Measurements from ENCODE around the gene UCN.
"Not testable (repeated sequence)": the region's sequence is repeated elsewhere in the genome, so short reads cannot be mapped to it uniquely, and the experiment has no call there.

Gene UCN

DNA sequence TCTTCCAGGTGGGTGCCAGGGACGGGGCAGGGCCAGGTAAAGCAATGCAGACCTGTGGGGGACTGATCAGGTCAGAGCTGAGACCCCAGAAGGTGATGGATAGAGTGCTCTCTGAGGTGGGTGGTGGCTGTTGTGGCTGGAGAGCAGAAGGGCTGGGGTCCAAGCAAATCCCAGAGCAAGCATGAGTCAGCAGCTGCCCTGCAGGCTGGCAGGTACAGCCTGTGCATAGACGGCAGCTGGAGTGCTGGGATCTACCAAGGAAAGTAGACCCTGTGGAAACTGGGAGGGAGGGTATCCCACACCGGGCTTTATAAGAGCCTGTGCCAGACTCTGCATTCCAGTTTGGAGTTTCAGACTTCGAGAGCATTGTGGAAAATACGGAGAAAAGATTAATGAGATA, 25.4 kb downstream of the UCN start:
- DNase-seq (ENCODE audit: low read depth), result no peak

DNA sequence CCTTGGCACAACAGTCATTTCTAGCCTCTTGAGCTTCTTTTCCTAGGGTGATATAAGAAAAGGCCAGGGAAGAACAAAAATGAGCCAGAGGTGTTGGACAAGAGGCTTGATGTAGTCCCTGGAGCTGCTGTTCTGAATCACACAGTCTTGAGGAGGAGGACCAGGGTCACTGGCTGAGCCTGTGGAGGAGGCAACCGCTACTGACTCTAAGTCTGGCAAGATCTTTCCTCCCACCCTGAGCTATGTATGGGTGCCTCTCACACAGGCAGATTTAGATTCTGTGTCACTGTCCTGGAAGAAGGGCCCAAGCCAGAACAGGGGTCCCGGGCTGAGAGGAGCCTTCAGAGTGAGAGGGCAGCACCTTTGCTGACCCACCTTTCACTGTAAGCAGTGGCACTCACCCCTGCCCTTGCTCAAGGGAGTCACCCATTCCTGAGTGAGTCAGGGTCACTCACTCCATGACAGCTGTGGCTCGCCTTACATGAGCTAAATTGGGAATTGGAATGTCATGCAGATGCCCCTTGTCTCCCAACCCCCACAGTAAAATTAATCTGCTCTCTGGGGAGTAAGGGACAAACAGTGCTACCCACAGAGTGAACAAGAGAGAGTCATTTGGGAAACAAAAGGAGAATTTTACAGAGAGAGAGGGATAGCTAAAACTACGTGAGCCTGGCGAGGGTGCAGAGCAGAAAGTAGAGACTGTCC, 26.2 kb downstream of the UCN start, which contains the start of gene TRIM54:
TRIM54 (plus strand) TSS at position 575 of the 705 bp plus-strand sequence. CDS start 303 bp downstream, outside the sequence.
- DNase-seq (ENCODE audit: low read depth), result no peak

DNA sequence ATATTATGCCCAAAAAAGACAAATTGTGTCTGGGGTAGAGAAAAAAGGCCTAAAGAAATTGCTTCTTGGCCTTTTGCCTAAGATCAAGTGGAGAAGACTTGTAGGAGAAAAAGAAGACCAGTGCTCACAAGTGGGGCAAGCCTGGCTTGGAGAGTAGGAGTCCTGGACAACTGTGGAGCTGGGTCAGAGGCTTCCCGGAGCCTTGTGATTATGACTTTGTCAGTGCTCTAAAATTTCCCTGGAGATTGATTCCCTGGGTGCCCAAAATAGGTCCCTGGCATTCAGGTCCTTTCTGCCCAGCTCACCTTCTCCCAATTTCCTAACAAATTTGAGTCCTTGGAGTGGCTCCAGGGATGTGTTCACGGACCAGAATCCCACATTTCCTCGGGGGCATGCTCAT, 26.8 kb downstream of the UCN start:
- DNase-seq (ENCODE audit: low read depth), result no peak

DNA sequence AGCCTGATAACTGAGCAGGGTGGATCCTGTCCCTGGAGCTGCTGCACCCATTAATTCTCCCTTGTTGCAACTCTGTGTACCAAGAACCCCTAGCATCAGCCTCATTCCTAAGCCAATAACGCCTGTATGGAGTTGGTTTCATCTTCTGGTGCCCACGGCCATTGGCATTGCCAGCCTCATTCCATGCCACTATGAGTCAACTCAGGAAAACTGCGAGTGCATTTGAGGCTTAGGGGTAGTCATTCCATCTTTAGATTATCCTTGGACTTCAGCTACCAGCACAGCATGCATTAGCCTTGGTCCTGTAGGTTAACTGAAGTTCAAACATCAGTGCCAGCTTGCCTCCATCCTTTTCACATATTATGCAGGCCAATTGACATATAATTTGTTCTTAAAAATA, 27.4 kb downstream of the UCN start:
- no peak for DNase-seq (ENCODE audit: low read depth)

DNA sequence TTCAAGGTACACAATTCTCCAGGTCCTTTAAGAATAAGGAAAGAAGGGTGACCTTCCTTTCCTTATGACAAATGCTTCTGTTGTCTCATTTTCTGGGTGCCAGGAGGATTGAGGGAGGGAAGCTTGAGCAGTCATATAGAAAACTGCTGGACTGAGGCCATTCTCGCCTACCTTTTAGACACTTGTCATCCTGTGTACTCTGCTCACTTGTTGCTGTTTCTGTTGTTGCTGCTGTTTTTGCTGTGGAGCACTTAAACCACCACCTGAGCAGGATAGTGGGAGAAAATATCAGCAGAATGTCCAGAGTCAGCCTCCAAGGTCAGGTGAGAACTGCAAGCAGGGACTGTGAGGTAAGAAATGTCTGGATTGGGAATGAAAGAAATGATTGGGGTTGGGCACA, 30.2 kb downstream of the UCN start:
- DNase-seq (ENCODE audit: low read depth), result no peak

DNA sequence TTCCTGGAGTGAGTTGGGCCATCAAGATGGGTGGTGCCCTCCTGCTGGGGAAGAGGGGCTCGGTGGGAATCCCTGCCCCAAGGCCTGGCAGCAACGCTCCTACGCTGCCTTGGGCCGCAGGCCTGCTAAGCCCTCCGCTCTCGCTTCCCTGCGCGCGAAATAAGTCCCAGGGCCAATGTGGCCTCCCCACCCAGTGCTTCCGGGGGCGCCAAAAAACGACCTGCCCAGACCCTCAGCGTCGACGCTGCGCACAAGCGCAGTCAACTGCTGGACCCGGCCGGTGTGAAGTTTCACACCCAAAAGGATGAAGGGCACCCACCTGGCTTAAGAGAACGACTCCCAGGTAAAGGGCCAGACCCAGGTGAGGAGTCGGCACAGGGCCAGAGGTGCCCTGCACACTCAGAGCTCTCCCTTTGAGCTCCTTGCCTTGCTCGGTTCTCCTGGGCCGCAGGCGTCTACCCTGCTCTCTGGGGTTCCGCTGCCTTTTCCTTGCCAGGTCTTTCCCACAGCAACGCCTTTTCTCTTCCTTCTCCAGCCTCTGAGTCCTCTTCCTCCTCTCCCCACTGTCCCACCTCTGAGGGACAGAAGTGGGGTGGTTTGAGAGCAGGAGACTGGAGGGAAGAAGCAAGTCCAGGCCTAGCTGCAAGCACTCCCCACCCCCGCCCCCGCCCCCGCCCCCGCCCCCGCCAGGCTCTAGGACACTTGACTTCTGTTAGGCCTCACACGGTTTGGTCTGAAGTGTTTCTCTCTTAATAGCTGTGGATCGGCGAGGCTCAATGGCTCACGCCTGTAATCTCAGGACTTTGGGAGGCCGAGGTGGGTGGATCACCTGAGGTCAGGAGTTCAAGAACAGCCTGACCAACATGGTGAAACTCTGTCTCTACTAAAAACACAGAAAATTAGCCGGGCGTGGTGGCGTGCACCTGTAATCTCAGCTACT, 32.8 kb downstream of the UCN start, which contains the start of gene DNAJC5G:
DNAJC5G (plus strand) TSS at position 223 of the 940 bp plus-strand sequence. CDS start 1,296 bp downstream, outside the sequence.
- DNase-seq (ENCODE audit: low read depth), result no peak

DNA sequence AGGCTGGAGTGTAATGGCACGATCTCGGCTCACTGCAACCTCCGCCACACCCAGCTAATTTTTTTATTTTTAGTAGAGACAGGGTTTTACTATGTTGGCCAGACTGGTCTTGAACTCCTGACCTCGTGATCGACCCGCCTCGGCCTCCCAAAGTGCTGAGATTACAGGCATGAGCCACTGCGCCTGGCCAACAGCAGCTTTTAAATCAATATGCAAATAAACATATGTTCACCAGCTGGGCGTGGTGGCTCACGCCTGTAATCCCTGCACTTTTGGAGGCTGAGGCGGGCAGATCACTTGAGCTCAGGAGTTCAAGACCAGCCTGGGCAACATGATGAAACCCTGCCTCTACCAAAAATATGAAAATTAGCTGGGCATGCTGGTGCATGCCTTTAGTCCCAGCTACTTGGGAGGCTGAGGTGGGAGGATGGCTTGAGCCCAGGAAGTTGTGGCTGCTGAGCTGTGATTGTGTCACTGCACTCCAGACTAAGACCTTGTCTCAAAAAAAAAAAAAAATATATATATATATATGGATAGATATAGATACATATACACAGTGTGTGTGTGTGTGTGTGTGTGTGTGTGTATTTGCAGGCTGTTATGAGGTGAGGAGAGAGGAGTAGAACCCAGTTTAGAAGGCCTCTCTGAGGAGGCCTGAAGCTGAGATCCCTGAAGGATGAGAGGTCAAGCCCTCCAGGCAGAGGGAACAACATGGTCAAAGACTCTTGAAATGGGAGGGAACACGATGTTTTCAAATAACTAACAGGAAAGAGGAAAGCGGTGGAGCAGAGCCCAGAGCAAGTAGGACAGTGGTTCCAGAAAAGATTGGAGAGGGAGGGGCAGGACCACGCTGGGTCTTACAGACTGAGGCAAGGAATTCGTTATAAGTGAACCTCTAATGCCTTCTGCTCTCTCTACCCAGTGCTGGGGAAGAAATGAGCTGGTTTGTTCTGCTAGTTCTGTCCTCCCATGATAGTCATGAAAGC, 35.4 kb downstream of the UCN start:
- not testable (repeated sequence) for DNase-seq (ENCODE audit: low read depth)

DNA sequence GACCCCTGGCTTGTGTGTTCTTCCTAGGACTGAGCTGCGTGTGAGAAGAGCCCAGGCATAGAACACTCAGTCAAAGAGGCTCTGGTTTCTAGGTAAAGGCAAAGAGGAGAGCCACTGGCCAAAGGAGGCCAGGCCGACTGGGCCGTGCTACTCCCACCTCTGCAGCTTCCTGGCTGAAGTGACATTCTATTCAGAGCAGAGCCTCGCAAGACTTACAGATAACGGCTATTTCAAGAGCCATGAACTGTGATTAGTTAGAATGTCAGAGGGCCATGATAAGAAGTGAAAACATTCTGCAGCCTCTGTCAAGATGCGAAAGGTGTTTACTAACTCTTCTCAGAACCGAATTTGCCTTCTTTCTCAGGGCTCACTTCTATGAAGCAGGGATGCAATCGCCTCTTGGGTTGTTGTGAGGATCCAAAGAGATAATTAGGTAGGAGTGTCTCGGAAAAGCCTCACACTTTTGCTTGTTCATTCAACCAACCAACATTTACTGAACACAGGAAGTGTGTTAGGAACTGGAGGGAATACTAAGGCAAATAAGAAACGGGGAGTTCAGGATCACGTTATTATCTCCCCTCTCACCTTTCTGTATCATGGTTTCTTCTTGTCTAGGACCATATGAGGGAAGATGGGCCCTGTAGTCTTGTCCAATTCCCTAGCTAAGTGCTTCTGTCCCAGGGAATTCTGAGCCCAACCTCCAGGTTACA, 36.5 kb downstream of the UCN start:
- DNase-seq (ENCODE audit: low read depth), result no peak

DNA sequence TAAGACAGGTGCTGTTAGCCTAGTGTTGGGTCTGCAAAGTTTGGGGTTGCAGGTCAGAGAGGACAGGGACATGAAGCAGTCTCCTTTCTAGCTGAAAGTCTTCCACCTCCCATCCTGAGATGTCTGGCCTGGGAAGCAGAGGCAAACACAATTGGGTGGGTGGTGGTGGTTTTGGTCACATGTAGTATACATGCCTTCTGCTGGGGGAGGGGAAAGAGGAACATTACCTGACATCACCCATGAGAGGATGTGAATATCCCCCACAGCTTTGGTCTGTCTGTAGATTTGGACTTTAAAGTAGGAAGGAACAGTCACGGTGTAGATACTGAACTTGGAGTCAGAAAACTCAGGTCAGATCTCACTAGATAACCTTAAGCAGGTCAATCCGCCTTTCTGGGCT, 37.6 kb downstream of the UCN start:
- no peak for DNase-seq (ENCODE audit: low read depth)

DNA sequence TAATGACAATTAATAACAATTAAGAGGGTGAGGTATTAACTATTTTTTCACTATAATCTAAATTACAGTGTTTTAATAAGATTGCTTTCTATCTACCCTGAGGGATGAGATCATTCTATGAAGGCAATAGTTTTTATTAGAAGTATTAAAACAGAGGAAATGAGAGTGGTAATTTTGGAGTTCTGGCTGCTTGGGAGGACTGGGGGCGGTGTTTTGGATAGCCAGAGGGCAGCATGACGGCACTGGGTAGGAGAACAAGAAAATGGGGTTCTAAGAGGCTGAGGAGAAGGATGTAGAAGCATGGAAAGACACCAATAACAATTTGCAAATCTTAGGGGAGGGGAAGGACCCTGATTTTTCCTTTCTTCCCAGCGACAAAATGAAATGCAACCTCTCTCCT, 38.1 kb downstream of the UCN start:
- DNase-seq (ENCODE audit: low read depth), result no peak

DNA sequence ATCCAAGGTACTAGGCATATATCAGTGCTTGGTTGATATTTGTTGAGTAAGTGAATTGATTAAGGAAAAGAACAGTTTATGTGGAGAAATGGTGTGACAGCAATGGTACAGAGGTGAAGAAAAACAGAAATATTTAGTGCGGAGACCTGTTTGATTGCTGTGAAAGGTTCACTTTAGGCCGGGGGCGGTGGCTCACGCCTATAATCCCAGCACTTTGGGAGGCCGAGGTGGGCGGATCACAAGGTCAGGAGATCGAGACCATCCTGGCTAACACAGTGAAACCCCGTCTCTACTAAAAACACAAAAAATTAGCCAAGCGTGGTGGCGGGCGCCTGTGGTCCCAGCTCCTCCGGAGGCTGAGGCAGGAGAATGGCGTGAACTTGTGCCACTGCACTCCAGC, 39.9 kb downstream of the UCN start:
- not testable (repeated sequence) for DNase-seq (ENCODE audit: low read depth)

DNA sequence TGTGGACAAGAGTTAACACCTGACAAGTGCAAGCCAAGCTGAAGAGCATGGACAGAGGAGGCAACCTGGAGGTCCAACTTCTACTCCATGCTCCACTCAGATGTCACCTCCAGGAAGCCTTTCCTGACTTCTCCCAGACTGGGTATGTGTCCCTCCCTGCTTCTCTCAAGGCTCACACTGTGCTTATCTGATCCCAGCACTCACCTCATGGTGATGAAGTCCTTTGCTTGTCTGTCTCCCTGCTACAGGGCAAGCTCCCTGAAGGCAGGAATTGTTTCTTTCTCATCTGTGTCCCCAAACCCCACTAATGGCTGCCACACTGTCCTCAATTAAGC, 42.7 kb downstream of the UCN start:
- no peak for DNase-seq (ENCODE audit: low read depth)

DNA sequence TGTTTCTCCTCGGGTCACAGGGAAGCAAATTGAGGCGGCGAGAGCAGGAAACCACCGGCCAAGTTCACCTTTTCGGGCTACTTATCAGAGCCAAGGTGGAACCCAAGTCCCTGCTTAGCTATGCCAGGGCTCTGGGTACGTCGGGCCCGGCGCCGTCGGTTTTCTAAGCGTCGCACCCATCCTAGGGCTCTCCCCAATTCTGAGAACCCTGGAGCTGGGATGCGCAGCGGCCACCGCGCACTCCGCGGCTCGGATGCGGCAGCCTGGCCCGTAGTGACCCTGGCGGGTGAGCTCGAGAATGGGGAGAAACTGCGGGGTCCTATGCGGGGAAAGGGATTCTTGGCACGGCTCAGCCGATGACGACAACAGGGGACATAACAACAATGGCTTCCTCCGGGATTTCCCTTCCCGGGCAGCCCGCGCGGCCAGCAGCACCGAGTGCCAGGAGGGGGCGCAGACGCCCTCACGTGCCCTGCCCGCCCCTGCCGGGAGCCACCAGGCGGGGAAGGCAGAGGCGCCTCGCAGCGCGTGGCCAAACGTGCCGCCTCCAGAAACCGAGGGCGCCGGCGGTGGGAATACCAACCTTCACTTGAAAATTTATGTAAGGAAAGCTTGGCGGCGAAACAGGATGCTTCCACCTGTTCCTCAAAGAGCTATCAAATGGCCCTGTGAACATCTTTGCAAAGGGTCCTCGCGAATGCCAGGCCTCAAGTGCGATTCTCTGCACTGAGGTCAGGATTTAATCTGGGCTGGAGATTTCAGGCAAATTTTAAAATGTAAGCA, 43.3 kb downstream of the UCN start:
- no peak for DNase-seq (ENCODE audit: low read depth)

DNA sequence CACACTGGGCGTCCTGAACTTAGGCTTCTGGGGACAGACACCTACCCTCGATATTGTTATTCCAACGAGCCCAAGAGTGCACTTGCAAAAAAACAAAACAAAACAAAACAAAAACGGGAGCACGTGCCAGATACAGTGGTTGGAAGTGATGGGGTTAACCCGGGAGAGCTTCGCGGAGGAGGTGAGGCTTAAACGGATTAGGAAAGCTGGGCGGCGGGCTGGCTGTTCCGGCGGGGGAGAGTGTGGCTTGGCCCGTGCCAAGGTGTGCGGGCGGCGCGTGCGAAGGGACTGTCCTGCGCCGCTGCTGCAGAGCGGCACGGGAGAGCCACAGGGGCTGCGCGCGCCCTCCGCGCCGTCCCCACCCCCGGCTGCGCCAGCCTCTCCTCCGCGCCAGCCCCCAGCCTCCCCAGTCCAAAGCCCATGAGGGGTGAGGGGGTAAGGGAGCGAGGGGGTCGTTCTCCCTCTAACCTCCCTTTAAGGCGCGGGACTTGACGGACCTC, 43.9 kb downstream of the UCN start:
- no peak for DNase-seq (ENCODE audit: low read depth)

DNA sequence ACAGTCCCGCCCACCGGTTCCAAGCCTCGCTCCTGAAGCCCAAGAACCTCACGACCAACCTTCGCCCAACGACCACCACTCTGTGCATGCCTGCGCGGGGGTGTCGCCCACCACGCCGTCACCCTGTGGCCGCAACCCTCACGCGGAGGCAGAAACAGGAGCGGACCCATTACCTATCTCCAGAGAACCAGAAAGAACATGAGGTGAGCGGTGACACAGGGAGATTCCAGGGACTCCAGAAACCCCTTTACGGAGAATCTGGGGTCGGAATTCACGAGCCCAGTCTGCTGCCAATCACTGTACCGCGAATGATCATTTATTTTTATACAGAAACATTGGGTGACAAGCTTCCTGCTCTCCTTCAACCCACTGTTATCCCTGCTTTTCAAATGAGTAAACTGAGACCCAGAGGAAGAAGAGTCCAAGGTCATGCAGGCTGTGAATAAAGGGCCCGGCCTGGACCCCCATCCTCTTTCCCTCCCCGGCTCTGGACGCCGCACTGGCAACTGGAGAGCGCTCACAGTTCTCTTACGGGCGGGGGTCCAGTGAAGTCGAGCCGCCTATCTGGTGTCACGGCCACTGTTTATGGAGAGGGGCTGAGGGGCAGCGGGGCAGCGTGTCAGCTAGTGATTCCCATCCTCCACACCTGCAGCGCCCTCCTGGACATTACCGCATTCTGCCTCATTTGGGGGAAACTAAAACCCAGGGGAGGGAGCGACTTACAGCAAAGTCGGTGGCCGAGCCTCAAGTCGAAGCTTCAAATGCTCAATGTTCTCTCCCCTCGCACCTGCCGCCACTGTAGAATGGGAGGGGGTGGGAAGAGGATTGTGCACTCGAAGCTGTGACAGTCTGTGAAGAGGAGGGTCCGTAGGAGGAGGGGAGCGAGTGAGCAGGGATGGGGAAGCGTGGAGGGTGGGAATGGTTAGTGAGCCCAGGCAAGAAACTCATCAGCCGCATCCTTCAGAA, 44.7 kb downstream of the UCN start:
- no peak for DNase-seq (ENCODE audit: low read depth)

DNA sequence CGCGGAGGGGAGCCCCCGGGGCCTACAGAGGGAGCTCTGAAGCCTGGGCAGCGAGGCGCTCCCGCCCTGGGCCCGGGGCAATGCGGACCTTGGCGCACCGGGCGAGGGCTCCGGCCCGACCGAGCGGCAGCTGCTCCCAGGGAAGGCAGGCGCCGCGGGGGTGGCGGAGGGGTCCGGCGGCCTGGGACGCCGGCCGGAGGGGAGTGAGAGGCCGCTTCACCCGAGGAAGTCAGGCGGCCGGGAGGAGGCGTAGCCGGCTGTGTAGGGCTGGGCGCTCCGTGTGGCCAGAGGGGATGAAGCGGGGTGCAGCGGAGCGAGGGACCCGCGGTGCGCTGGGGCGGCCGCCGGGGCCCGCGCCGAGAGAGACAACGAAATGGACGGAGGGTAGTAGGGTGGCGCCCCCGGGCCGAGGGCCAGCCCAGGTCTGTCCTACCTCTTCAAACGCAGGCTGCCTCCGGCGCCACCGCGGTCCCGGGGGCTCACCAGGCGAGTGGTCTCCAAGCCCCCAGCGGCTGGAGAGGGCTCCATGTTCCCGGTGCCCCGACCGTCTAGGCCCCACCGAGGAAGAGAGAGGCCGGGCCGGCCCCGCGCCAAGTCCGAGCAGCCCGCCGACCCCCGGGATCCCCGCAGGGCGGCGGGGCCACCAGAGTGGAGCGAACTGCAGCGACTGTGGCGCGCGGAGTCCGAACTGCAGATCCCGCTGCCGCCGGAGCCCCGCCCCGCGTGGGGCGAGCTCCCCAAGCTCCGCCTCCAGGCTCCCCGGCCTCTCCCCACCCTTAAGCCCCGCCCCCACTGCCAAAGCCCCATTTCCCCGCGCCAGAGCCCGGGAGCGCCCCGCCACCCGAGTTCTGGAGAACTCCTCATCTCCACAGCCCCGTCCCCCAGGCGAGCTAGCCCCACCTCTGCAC, 45.6 kb downstream of the UCN start, which contains the start of gene SLC30A3:
SLC30A3 (minus strand) TSS at position 669 of the 908 bp plus-strand sequence; CDS start at position 528, 141 bp downstream.
- DNase-seq (ENCODE audit: low read depth), result no peak

DNA sequence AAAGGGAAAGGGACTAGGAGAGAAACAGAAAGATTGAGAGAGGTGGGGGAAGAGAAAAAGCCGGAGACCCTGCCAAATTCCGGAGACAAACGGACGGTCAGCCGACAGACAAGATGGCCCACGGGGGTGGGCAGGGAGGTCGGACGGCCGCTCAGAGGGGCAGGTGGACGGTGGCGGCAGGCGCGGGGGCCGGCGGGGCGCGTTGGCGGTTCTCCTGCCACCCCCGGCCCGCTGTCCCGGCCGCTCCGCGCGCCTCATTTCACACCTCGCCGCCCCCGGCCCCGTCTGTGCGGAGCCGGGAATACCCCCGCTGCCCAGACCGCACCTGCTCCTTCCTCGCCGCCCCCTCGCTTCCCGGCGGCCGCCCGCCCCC, 46.3 kb downstream of the UCN start:
- DNase-seq (ENCODE audit: low read depth), result no peak

Measured in GM04504 (cell line).